Suprapubic skin (tissue), 4 donors: Measurements from ENCODE around the gene FOXC1.

Experiments used
- CTCF ChIP-seq, 2 donors: fragments of 200-600 bp in 1 of 2; fragments of 450-650 bp in 1 of 2; sonication (generic) in 1 of 2; IDR thresholded peaks; one replicate each; pipeline ENCODE4 v1.5.1; 2016 to 2019; ENCODE audit warnings: antibody characterized with exemption in 2 of 2, mild to moderate bottlenecking in 1 of 2, moderate library complexity in 1 of 2
- EP300 ChIP-seq: sonication (generic); formaldehyde crosslinking; IDR thresholded peaks from one replicate; pipeline ENCODE4 v1.6.1; 2017; ENCODE audit warnings: antibody characterized with exemption
- POLR2A ChIP-seq, 2 donors: fragments of 450-650 bp; IDR thresholded peaks; one replicate each; pipeline ENCODE4 v1.6.1; 2017; ENCODE audit warnings: antibody characterized with exemption in 2 of 2, mild to moderate bottlenecking in 2 of 2, moderate library complexity in 2 of 2
- POLR2AphosphoS5 ChIP-seq, 3 donors: sonication (generic); formaldehyde crosslinking; IDR thresholded peaks; one replicate each; pipeline ENCODE4 v1.6.1; 2017; ENCODE audit warnings: antibody characterized with exemption in 3 of 3

GRCh38 chr6:1618311-1619097 lies 8.8 kb downstream of the FOXC1 start:
- no peak for TF ChIP-seq CTCF (IDR thresholded peaks at IDR 0.05)
- TF ChIP-seq POLR2AphosphoS5 (IDR thresholded peaks at IDR 0.05): no peak
- no peak for TF ChIP-seq POLR2A (IDR thresholded peaks at IDR 0.05)
- TF ChIP-seq EP300: no peak
